Immature natural killer cell (primary cell): ENCODE data around the gene CPEB4. TPM values are rescaled to one million over a fixed set of nuclear protein-coding genes. Genes with fewer than 3 reads are reported as not detected.

Experiments
- DNase-seq, 3 donors: peaks; one replicate each; pipeline ENCODE4 v3.0.0; 2022; ENCODE audit warnings: mixed read lengths in 1 of 3
- H3K27ac Mint-ChIP-seq, 6 donors: one replicate each; pipeline ENCODE4 v1.8.0; 2020; ENCODE audit warnings: mixed read lengths in 6 of 6, mild to moderate bottlenecking in 5 of 6, inconsistent platforms in 4 of 6, moderate library complexity in 3 of 6
- H3K27me3 Mint-ChIP-seq, 3 donors: one replicate each; pipeline ENCODE4 v1.8.0; 2020 to 2021; ENCODE audit warnings: low read depth in 3 of 3, mild to moderate bottlenecking in 3 of 3, mixed read lengths in 3 of 3, moderate library complexity in 3 of 3, inconsistent platforms in 1 of 3
- H3K36me3 Mint-ChIP-seq, 3 donors: one replicate each; pipeline ENCODE4 v1.8.0; 2020; ENCODE audit warnings: mixed read lengths in 3 of 3, inconsistent platforms in 2 of 3, mild to moderate bottlenecking in 2 of 3
- H3K4me1 Mint-ChIP-seq, 2 donors: one replicate each; pipeline ENCODE4 v1.8.0; 2020; ENCODE audit warnings: inconsistent platforms in 2 of 2, mild to moderate bottlenecking in 2 of 2, mixed read lengths in 2 of 2, moderate library complexity in 1 of 2
- H3K4me3 Mint-ChIP-seq, 5 donors: one replicate each; pipeline ENCODE4 v1.8.0; 2020; ENCODE audit warnings: mild to moderate bottlenecking in 5 of 5, mixed read lengths in 5 of 5, inconsistent platforms in 3 of 5, moderate library complexity in 3 of 5
- H3K9me3 Mint-ChIP-seq, 6 donors: one replicate each; pipeline ENCODE4 v1.8.0; 2020; ENCODE audit warnings: mild to moderate bottlenecking in 6 of 6, mixed read lengths in 6 of 6, inconsistent platforms in 4 of 6, moderate library complexity in 3 of 6
- polyA plus RNA-seq, 3 donors: library from polyadenylated mRNA; unstranded; fragments of 300-500 nt; fragmentation: Illumina TruSeq; gene quantifications; one replicate each; pipeline ENCODE4 v1.2.3, GENCODE V29; 2021

The CPEB4 gene
- polyA plus RNA-seq, 3 donors from 2014 or later: 0.51 to 5.9 (median 3.0) TPM

- H3K27me3 Mint-ChIP-seq: peaks cover 1 to 5% (median 4%) of the 10 kb centered on the region in 3 donors
Measured at GRCh38 chr5:173963867-173964441, 75.8 kb downstream of the CPEB4 start.

DNA sequence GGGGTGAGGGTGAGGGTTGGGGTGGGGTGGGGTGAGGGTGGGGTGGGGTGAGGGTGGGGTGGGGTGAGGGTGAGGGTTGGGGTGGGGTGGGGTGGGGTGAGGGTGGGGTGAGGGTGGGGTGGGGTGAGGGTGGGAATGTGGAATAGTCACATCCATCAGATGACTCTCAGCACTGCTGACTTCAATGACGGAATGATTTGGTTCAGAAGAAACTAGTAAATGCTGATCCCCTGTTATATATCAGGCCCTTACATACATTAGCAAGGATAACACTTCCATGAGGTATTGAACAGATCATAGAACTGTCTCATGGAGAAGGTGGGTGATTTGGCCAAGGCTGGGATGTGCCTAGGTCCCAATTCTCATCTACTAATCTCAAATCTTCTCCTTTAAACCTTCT, 76.4 kb downstream of the CPEB4 start:
- Mint-ChIP-seq H3K27me3 (peaks cover 2 to 6% (median 5%) of the 10 kb centered on the region in 3 donors), H3K4me3 (no peak overlapping the region), H3K4me1 (peaks cover 0 to 2% of the 10 kb centered on the region in 2 donors), H3K27ac (no peak overlapping the region), H3K36me3 (peaks cover 0 to 9% (median 7%) of the 10 kb centered on the region in 3 donors), H3K9me3 (no peaks in the 10 kb centered on the region)
- no peak for DNase-seq

More at GRCh38 chr5:173963867-173964441, 75.8 kb downstream of the CPEB4 start:
- H3K4me1 Mint-ChIP-seq: peaks cover 0 to 2% of the 10 kb centered on the region in 2 donors
- no peak overlapping the region for H3K27ac Mint-ChIP-seq
- H3K9me3 Mint-ChIP-seq: no peaks in the 10 kb centered on the region
- peaks cover 0 to 9% (median 7%) of the 10 kb centered on the region in 3 donors for H3K36me3 Mint-ChIP-seq
- no peak overlapping the region for H3K4me3 Mint-ChIP-seq
- no peak for DNase-seq

- H3K9me3 Mint-ChIP-seq: no peaks in the 10 kb centered on the region
- no peak for DNase-seq
- H3K4me1 Mint-ChIP-seq: peaks cover 0 to 2% of the 10 kb centered on the region in 2 donors
- no peak overlapping the region for H3K4me3 Mint-ChIP-seq
- peaks cover 0 to 6% (median 4%) of the 10 kb centered on the region in 3 donors for H3K36me3 Mint-ChIP-seq
- peaks cover 8 to 9% (median 9%) of the 10 kb centered on the region in 3 donors for H3K27me3 Mint-ChIP-seq
- H3K27ac Mint-ChIP-seq: no peak overlapping the region
Measured at GRCh38 chr5:173967241-173967640, 79.1 kb downstream of the CPEB4 start.

DNA sequence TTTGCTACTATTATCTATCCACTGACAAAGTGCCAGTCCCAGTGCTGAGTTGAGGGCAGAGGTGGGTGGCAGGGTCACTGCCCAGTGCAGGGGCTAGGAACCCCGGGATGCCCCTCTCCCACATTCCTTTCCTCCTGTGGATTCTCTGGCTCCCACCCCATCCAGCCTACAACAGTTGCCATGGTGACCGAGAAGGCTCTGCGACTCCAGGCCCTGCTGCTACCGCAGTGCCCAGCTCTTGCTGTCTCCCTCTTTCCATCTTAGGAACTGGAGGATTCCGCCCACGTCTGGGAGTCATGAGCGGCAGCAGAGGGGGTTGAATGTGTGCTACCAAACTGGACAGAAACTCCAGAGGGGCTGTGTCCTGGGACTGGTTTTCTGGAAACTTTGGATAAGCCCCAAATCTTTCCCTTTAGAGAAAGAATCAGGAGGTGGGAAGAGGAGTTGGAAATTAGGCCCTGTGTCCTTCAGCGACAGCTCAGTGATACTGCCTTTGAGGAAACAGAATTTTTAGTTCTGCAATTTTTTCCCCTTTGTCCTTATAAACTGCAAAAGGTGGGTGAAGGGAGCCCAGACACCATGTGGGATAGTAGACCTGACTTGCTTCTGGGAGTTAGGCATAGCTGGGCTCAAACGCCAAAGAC, 80.1 kb downstream of the CPEB4 start:
- H3K4me1 Mint-ChIP-seq: peaks cover 5 to 8% of the 10 kb centered on the region in 2 donors
- H3K27me3 Mint-ChIP-seq: peaks cover 8 to 9% (median 9%) of the 10 kb centered on the region in 3 donors
- no peak for DNase-seq
- H3K36me3 Mint-ChIP-seq: no peaks in the 10 kb centered on the region
- no peak overlapping the region for H3K4me3 Mint-ChIP-seq
- H3K9me3 Mint-ChIP-seq: no peaks in the 10 kb centered on the region
- H3K27ac Mint-ChIP-seq: no peak overlapping the region

- Mint-ChIP-seq H3K9me3 (no peaks in the 10 kb centered on the region), H3K27me3 (peaks cover 8 to 11% (median 9%) of the 10 kb centered on the region in 3 donors), H3K4me3 (no peak overlapping the region), H3K27ac (no peak overlapping the region), H3K4me1 (peaks cover 8 to 10% of the 10 kb centered on the region in 2 donors), H3K36me3 (no peaks in the 10 kb centered on the region)
- no peak for DNase-seq
Measured at GRCh38 chr5:173969167-173970049, 81.3 kb downstream of the CPEB4 start.

GRCh38 chr5:173970878-173971650, 82.9 kb downstream of the CPEB4 start:
- DNase-seq: no peak
- Mint-ChIP-seq H3K36me3 (no peaks in the 10 kb centered on the region), H3K27me3 (peaks cover 10 to 11% (median 10%) of the 10 kb centered on the region in 3 donors), H3K4me1 (peaks cover 8 to 10% of the 10 kb centered on the region in 2 donors), H3K4me3 (no peak overlapping the region), H3K9me3 (no peaks in the 10 kb centered on the region), H3K27ac (no peak overlapping the region)

DNA sequence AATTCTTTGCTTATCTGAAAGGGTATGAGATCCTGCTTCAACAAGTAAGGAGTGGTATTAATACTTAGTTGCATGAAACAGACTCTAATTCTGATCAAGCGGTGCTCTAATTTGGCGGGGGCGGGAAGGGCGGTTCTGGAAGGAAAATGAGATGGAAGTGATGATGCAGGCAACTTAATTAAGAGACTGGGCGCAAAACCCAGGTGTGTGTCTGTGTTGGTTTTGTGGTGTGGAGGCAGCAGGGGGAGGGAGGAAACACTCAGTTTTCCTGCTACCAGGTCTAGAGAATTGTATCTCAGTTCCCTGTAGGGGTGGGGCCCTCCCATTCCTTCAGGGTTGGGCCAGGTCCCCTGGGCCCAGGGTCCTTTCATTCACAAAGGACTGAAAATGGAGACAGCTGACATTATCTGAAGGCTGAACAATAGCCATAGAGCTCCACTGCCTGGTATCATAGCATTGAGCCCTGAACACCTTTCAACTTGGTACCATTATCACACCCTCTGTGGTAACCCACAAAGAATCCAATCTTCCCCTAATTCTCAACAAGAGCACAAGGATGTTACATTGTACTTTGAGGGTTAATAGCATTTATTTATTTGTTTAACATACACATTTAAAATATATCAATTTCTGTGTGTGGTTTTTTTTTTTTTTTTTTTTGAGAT, 83.7 kb downstream of the CPEB4 start:
- H3K27ac Mint-ChIP-seq: no peak overlapping the region
- H3K4me1 Mint-ChIP-seq: peaks cover 8 to 10% of the 10 kb centered on the region in 2 donors
- no peaks in the 10 kb centered on the region for H3K9me3 Mint-ChIP-seq
- no peak for DNase-seq
- no peak overlapping the region for H3K4me3 Mint-ChIP-seq
- peaks cover 10 to 15% (median 11%) of the 10 kb centered on the region in 3 donors for H3K27me3 Mint-ChIP-seq
- no peaks in the 10 kb centered on the region for H3K36me3 Mint-ChIP-seq

GRCh38 chr5:173972607-173972924, 84.4 kb downstream of the CPEB4 start:
- H3K4me3 Mint-ChIP-seq: peak overlapping the region in 1 of 5 donors; percentile 82
- peaks cover 8 to 17% (median 10%) of the 10 kb centered on the region in 3 donors for H3K27me3 Mint-ChIP-seq
- no peaks in the 10 kb centered on the region for H3K36me3 Mint-ChIP-seq
- H3K9me3 Mint-ChIP-seq: no peaks in the 10 kb centered on the region
- DNase-seq: no peak
- H3K4me1 Mint-ChIP-seq: peaks cover 8 to 10% of the 10 kb centered on the region in 2 donors
- no peak overlapping the region for H3K27ac Mint-ChIP-seq

GRCh38 chr5:173972925-173973615, 84.9 kb downstream of the CPEB4 start:
- Mint-ChIP-seq H3K9me3 (no peaks in the 10 kb centered on the region), H3K27me3 (peaks cover 7 to 17% (median 10%) of the 10 kb centered on the region in 3 donors), H3K4me1 (peaks cover 8 to 10% of the 10 kb centered on the region in 2 donors), H3K4me3 (peak overlapping the region; percentile 48 to 82 (median 60)), H3K36me3 (no peaks in the 10 kb centered on the region), H3K27ac (no peak overlapping the region)
- peak; percentile 51 to 62 (median 56) for DNase-seq

DNA sequence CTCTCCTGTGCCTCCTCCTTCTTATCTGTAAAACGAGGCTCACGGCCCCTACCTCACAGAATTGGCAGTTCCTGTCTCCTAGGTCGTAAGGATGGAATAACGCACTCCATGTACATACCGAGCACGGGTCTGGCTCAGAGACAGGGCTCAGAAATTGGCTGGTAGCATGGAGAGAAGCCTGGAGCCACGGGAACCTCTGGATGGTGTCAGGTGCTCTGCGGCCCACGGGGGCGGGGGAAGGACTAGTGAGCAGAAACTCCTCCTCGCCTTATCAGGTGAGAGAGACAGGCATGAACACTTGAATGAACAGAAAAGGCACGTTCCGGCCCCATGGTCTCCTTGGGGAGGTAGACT, 85.4 kb downstream of the CPEB4 start:
- Mint-ChIP-seq H3K9me3 (no peaks in the 10 kb centered on the region), H3K4me3 (peak overlapping the region in 4 of 5 donors; percentile 51 to 82 (median 70)), H3K36me3 (no peaks in the 10 kb centered on the region), H3K4me1 (peaks cover 8 to 10% of the 10 kb centered on the region in 2 donors), H3K27me3 (peaks cover 7 to 20% (median 8%) of the 10 kb centered on the region in 3 donors), H3K27ac (no peak overlapping the region)
- DNase-seq: no peak

GRCh38 chr5:173974688-173975239, 86.6 kb downstream of the CPEB4 start:
- H3K4me1 Mint-ChIP-seq: peaks cover 8 to 10% of the 10 kb centered on the region in 2 donors
- no peak for DNase-seq
- no peaks in the 10 kb centered on the region for H3K36me3 Mint-ChIP-seq
- H3K4me3 Mint-ChIP-seq: no peak overlapping the region
- peaks cover 6 to 21% (median 8%) of the 10 kb centered on the region in 3 donors for H3K27me3 Mint-ChIP-seq
- H3K9me3 Mint-ChIP-seq: no peaks in the 10 kb centered on the region
- H3K27ac Mint-ChIP-seq: no peak overlapping the region

- Mint-ChIP-seq H3K36me3 (no peaks in the 10 kb centered on the region), H3K9me3 (no peaks in the 10 kb centered on the region), H3K4me3 (no peak overlapping the region), H3K4me1 (no peaks in the 10 kb centered on the region), H3K27me3 (peaks cover 4 to 17% (median 6%) of the 10 kb centered on the region in 3 donors), H3K27ac (no peak overlapping the region)
- DNase-seq: no peak
Measured at GRCh38 chr5:173981185-173981761, 93.1 kb downstream of the CPEB4 start.
